GM06990 (cell line): ENCODE results near the gene ZNF366.

ENCODE experiments used
- DNase-seq: peaks from one replicate; pipeline ENCODE4 v3.0.0-alpha.2; 2011; ENCODE audit not compliant: insufficient read length; ENCODE audit errors: extremely low read depth
- H3K27me3 ChIP-seq: replicated peaks from 2 replicates; pipeline ENCODE4 v1.6.0; 2011; ENCODE audit warnings: low read length; ENCODE audit not compliant: control insufficient read depth, insufficient read depth
- H3K36me3 ChIP-seq: 2 replicates; pipeline ENCODE4 v1.5.1; 2011; ENCODE audit warnings: low read length; ENCODE audit not compliant: control insufficient read depth, insufficient read depth
- H3K4me3 ChIP-seq: replicated peaks from 2 replicates; pipeline ENCODE4 v1.5.1; 2011; ENCODE audit warnings: low read depth, mild to moderate bottlenecking, control low read depth, low read length
- TF ChIP-seq, protein P1 (sequence below): IDR thresholded peaks from 2 replicates; pipeline ENCODE4 v1.5.1; 2011; ENCODE audit warnings: low read length, control low read depth, mild to moderate bottlenecking, inconsistent platforms; ENCODE audit not compliant: insufficient read depth, poor library complexity, severe bottlenecking

Gene ZNF366

DNA sequence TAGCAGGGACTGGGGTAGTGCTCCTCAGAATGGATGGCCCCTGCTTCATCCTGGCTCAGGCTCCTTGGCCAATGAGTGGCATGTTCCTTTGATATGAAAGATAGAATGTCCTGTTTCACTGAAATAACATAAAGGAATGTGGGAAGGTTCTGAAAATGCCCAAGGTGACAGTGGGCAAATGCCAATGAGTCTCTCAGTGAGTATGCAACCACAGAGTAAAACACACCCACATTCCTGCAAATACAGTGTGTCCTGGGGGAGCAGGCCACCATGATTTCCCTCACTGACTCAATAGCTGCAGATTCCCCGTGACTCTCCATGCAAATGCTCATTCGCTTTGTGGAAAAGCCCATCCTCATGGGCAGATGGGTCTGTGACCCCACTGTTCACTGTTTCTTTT, 36.4 kb downstream of the ZNF366 start:
- no peak overlapping the region for H3K4me3 ChIP-seq
- TF ChIP-seq, protein P1, sequence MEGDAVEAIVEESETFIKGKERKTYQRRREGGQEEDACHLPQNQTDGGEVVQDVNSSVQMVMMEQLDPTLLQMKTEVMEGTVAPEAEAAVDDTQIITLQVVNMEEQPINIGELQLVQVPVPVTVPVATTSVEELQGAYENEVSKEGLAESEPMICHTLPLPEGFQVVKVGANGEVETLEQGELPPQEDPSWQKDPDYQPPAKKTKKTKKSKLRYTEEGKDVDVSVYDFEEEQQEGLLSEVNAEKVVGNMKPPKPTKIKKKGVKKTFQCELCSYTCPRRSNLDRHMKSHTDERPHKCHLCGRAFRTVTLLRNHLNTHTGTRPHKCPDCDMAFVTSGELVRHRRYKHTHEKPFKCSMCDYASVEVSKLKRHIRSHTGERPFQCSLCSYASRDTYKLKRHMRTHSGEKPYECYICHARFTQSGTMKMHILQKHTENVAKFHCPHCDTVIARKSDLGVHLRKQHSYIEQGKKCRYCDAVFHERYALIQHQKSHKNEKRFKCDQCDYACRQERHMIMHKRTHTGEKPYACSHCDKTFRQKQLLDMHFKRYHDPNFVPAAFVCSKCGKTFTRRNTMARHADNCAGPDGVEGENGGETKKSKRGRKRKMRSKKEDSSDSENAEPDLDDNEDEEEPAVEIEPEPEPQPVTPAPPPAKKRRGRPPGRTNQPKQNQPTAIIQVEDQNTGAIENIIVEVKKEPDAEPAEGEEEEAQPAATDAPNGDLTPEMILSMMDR = no peak
- no peak for DNase-seq
- no peaks in the 10 kb centered on the region for H3K36me3 ChIP-seq
- no peaks in the 10 kb centered on the region for H3K27me3 ChIP-seq

DNA sequence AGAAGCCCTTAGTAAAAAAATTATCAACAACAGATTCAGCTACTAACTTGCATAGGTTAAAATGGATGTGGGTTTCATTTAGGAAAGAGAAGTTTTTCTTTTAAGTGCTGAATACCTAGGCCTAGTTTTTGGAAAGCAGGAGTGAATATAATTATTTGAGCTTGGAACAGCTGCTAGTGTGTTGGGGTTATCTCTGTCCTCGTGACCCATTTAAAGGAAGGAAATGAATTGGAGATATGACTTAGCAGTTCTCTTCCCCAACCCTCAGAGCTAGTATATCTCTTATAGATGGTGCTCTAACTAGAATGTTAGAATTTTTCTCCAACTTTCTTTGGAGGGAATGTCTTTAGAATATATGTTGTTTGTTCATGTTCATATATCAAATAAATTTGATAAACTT, 38.6 kb downstream of the ZNF366 start:
- Histone ChIP-seq H3K4me3 (no peak overlapping the region), H3K27me3 (no peaks in the 10 kb centered on the region), H3K36me3 (no peaks in the 10 kb centered on the region)
- TF ChIP-seq, protein P1 = no peak
- no peak for DNase-seq

DNA sequence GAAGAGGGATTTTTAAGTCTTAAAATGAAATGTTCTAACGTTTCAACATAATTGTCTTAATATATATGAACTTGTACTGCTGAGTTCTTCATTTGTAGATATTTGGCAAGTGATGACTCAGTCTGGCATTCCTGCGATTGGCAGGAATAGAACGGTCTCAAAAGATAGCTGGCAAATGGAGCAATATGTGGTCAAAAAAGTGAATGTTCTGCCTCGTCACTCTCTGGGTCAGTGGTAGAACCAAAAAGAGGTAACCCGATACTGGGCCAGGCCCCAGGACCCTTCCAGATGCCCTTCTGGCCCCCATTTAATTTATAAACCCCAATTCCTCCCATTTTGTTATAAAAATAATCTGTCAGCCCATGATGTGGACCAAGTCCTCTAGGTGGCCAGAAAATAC, 39.2 kb downstream of the ZNF366 start:
- TF ChIP-seq, protein P1 = no peak
- Histone ChIP-seq H3K4me3 (no peak overlapping the region), H3K27me3 (no peaks in the 10 kb centered on the region), H3K36me3 (no peaks in the 10 kb centered on the region)
- DNase-seq = no peak

DNA sequence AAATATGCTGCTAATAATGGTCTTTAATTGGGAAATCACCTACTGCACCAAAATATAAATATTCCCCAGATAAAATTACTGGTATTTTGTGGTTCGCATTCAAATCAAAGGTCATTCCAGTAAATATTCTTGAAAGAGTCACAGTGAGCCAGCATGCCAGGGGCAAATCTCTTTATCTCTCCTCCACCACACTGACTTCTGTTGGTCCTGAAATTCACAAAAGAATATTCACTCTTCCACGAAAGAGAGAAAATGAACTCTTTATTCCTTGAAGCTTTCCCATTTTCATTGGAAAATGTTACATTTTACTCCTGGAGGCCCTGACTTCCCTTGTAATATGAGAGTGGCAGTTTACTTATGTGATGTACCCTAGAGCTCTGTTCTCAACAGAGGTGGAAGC, 39.7 kb downstream of the ZNF366 start:
- Histone ChIP-seq H3K36me3 (no peaks in the 10 kb centered on the region), H3K27me3 (no peaks in the 10 kb centered on the region), H3K4me3 (no peak overlapping the region)
- no peak for DNase-seq
- TF ChIP-seq, protein P1 = no peak

DNA sequence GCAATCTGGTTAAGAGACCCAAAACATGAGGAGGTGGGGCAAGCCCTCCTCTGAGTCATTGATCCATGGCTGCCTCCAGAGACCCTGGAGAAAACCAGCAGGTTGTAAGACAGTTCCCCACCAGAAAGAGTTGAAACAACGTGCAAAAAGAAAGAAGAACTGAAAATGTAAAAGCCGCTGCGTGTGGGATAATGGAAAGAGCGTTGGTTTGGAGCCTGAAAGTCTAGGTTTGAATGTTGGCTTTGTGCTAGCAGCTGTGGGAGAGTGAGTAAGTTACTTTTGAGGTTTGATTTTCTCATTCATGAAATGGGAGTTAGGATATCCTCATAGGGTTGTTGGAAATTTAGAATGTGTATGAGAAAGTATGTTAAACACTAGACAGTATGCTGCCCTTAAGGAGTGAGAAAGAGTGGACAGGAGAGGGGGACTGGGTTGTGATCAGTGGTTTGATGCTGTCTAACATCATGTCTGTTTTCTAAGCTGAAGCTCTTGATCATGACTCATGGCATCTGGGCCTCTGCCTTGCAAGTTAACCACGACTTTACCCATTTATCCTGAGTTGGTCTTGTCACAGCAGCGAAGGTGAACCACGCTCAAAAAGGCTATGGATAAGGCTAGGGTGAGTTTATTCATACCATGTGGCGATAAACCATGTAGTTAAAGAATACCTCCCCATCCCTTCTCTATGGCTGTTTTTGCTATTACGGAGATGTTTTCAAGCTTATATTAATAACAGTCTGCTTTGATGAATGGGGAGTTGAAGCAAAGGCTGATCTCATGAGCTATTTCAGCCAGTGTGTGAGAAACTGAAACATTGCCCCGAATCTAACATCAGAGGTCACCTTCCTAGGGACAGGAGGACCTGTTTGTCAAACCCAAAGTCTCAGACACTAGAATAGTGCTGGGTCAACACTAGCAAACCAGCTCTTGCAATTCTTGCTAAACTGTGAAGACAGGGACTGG, 41.3 kb downstream of the ZNF366 start:
- TF ChIP-seq, protein P1 = no peak
- Histone ChIP-seq H3K4me3 (peak overlapping the region; percentile 19), H3K27me3 (no peaks in the 10 kb centered on the region), H3K36me3 (no peaks in the 10 kb centered on the region)
- DNase-seq = peak; percentile 76

DNA sequence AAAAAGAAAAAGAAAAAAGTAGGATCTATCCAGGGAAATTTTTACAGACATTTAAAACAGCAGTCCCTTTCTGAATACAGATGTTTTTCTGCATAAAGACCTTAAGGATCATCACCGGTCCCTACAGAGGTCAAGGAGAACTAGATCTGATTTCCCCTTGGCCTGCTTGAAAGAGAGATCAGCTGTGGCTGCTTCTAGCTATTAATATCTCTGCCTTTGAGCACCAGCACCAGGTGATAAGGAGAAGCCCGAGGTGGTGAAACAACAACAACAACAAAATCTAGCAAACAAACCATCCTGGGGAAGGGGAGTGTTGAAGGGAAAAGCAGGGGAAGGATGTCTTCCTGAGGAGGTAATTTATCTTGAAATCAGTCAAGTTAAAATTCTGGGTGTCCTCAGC, 42.1 kb downstream of the ZNF366 start:
- H3K4me3 ChIP-seq = no peak overlapping the region; the same call in 1 of the 2 replicates
- no peak for DNase-seq
- TF ChIP-seq, protein P1 = no peak

More for the DNA sequence above, 42.1 kb downstream of the ZNF366 start:
- Histone ChIP-seq H3K27me3 (no peaks in the 10 kb centered on the region), H3K36me3 (no peaks in the 10 kb centered on the region)
